Lower leg skin (tissue), 3 donors: ENCODE results near the gene ARFIP1.

Experiments
- POLR2A ChIP-seq, 2 donors: fragments of 450-650 bp; IDR thresholded peaks; one replicate each; pipeline ENCODE4 v1.6.1; 2016 to 2017; ENCODE audit warnings: antibody characterized with exemption in 2 of 2, mild to moderate bottlenecking in 1 of 2, moderate library complexity in 1 of 2
- TF ChIP-seq, protein P1 (sequence below), 3 donors: fragments of 450-650 bp; IDR thresholded peaks; one replicate each; pipeline ENCODE4 v1.5.1; 2016; ENCODE audit warnings: antibody characterized with exemption in 3 of 3, mild to moderate bottlenecking in 3 of 3, moderate library complexity in 2 of 3

DNA sequence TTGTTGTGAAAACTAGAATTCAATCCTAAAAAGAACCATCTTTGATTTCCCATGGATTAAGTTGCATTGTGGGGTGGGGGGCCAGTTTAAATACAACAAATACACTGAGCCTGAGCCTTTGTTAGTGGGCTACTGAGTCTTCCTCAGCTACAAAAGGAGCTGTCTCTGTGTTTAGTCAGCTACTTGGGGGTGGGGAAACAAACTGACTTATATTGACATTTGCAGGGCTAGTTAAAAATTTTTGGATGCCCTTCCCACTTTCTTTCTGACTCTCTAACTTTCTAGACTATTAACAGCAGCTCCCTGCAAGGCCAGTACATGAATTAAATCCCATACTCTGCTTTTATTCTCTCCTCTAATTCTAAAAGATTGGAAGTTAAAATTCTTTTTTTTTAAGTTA, 123.9 kb downstream of the ARFIP1 start:
- TF ChIP-seq, protein P1, sequence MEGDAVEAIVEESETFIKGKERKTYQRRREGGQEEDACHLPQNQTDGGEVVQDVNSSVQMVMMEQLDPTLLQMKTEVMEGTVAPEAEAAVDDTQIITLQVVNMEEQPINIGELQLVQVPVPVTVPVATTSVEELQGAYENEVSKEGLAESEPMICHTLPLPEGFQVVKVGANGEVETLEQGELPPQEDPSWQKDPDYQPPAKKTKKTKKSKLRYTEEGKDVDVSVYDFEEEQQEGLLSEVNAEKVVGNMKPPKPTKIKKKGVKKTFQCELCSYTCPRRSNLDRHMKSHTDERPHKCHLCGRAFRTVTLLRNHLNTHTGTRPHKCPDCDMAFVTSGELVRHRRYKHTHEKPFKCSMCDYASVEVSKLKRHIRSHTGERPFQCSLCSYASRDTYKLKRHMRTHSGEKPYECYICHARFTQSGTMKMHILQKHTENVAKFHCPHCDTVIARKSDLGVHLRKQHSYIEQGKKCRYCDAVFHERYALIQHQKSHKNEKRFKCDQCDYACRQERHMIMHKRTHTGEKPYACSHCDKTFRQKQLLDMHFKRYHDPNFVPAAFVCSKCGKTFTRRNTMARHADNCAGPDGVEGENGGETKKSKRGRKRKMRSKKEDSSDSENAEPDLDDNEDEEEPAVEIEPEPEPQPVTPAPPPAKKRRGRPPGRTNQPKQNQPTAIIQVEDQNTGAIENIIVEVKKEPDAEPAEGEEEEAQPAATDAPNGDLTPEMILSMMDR (IDR thresholded peaks at IDR 0.05): no peak
- no peak for TF ChIP-seq POLR2A (IDR thresholded peaks at IDR 0.05)
